ENCODE measurements around the gene VPS13D. TPM values are rescaled to one million over a fixed set of nuclear protein-coding genes. Genes with fewer than 3 reads are reported as not detected.
A peak's percentile ranks its signal among the peaks of the same experiment; 100 is the strongest.

Gene VPS13D
- total and polyA plus RNA-seq, 2 of the 4 experiments (the other 2 are of a cell fraction), result 9.0 to 16.3 TPM

DNA sequence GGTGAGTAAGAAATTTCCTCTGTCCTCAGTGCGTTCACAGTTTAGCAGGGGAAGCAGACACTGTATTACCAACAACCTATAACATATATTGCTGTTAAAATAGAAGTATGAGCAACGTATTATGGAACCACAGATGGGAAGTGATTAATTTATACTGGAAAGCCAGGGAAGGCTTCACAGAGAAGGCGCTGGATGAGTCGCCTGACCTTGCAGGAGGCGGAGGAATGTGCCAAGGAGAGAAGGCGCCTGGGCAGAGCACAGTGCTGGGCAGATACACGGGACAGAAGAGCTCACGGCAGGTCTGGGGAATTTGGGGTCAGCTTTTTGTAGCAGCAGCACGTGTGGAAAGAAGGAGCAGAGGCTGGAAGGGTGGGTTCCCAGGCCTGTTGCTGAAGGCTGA, 271.8 kb downstream of the VPS13D start:
- peak; percentile 86 for DNase-seq
- no peaks in the 10 kb centered on the region for H3K79me1 ChIP-seq (ENCODE audit: low read depth in 1 of 2, low read length in 2 of 2)
- intact Hi-C loops (cut with micrococcal nuclease), result no loop called here
- dilution Hi-C loops (cut with HindIII; ENCODE audit: low sequenced_read_pairs, unreplicated experiment), result no loop called here
- no peak overlapping the region for H3K23ac ChIP-seq (ENCODE audit: low read depth, low read length)
- no peaks in the 10 kb centered on the region for H4K20me1 ChIP-seq (ENCODE audit: insufficient read depth, low read length)
- ChIA-PET CTCF (no interaction called here), POLR2A (ENCODE audit: unreplicated experiment) (no interaction called here)
- no peak overlapping the region for H3K4me2 ChIP-seq (ENCODE audit: low read depth, low read length)
- no peak overlapping the region for H2BK120ac ChIP-seq (ENCODE audit: low read depth, low read length)
- H3K14ac ChIP-seq (replicated peaks; ENCODE audit: low read depth, low read length), result no peak overlapping the region
- H3K9me1 ChIP-seq (ENCODE audit: insufficient read depth, low read length), result no peaks in the 10 kb centered on the region
- WGBS, 2 experiments (ENCODE audit: extremely low coverage in 2 of 2, insufficient read length in 1 of 2), result 64% methylated on average over 6 of the region's 9 CpGs; no CpG with 5 or more reads in 1 of the 2 experiments
- no peaks in the 10 kb centered on the region for H3K9me3 ChIP-seq (ENCODE audit: control insufficient read depth, insufficient read depth, low read length)
- H2AK9ac ChIP-seq (replicated peaks; ENCODE audit: low read depth, low read length, poor library complexity), result no peak overlapping the region
- no peak overlapping the region for H4K8ac ChIP-seq (ENCODE audit: low read depth in 2 of 2, low read length in 2 of 2)
- H3K27me3 ChIP-seq (ENCODE audit: control insufficient read depth, insufficient read depth, low read length), result no peaks in the 10 kb centered on the region
- no peak overlapping the region for H4K5ac ChIP-seq (ENCODE audit: low read depth, low read length)
- no peak overlapping the region for H3K4ac ChIP-seq (ENCODE audit: low read depth, low read length)
- H3K27ac ChIP-seq (ENCODE audit: insufficient read depth, low read length), result no peak overlapping the region
- no peak overlapping the region for H2BK15ac ChIP-seq (ENCODE audit: low read depth, low read length)
- no peak overlapping the region for H2AFZ ChIP-seq (replicated peaks; ENCODE audit: low read length, poor library complexity)
- no peak overlapping the region for H2BK20ac ChIP-seq (ENCODE audit: low read depth, low read length)
- no peak overlapping the region for H2AK5ac ChIP-seq (ENCODE audit: low read depth, low read length)
- H4K91ac ChIP-seq (ENCODE audit: insufficient read depth, low read depth, low read length), result no peak overlapping the region
- no peak overlapping the region for H3K18ac ChIP-seq (ENCODE audit: low read depth, low read length)
- no peak overlapping the region for H3K4me3 ChIP-seq (ENCODE audit: insufficient read depth, low read depth, low read length)
- peaks cover 4% of the 10 kb centered on the region for H3K4me1 ChIP-seq (ENCODE audit: control insufficient read depth, insufficient read depth, low read length)
- TF ChIP-seq BHLHE40 (IDR thresholded peaks at IDR 0.05; ENCODE audit: low read depth, low read length) (peak; percentile 59), RAD21 (IDR thresholded peaks at IDR 0.05; ENCODE audit: low read length) (no peak), FOS (IDR thresholded peaks at IDR 0.05; ENCODE audit: low read depth, low read length) (peak; percentile 33; the same call in 1 of the 2 replicates)
- no peak overlapping the region for H2BK5ac ChIP-seq (ENCODE audit: low read depth, low read length, poor library complexity, severe bottlenecking)
- ATAC-seq (ENCODE audit: low read depth), result peak; percentile 80
- no TSS peak for BruUV-seq (replicated peaks)
- no peak overlapping the region for H3K9ac ChIP-seq (ENCODE audit: low read depth, low read length)
- H3K36me3 ChIP-seq (ENCODE audit: control insufficient read depth, insufficient read depth, low read length), result peaks cover 6% of the 10 kb centered on the region; the same call in 1 of the 2 replicates
- H3K56ac ChIP-seq (ENCODE audit: extremely low read depth, insufficient read depth, low read length), result no peak overlapping the region
- in situ Hi-C loops (cut with MboI; ENCODE audit: low sequenced_read_pairs), result no loop called here
